CD4-positive, alpha-beta T cell (primary cell): ENCODE measurements around the gene MRPL33. TPM values are rescaled to one million over a fixed set of nuclear protein-coding genes. Genes with fewer than 3 reads are reported as not detected.

Experiments used
- ATAC-seq: fragments of 200-7000 bp; cut with Tn5 transposase; one replicate; pipeline ENCODE4 v1.10.0; 2022; ENCODE audit warnings: mild to moderate bottlenecking; ENCODE audit not compliant: poor library complexity
- CTCF ChIA-PET: fragments of 350-600 bp; sonication (Branson Sonifier 250); formaldehyde crosslinking; loops from one replicate; lab custom pipeline; 2021; ENCODE audit warnings: antibody characterized with exemption, inconsistent platforms; lab: Charles Lee
- POLR2A ChIA-PET: fragments of 350-600 bp; sonication (Branson Sonifier 250); formaldehyde crosslinking; loops from one replicate; lab custom pipeline; 2021; ENCODE audit warnings: antibody characterized with exemption, inconsistent platforms; lab: Charles Lee
- DNase-seq, 14 experiments: peaks; one replicate each; pipeline ENCODE4 v3.0.0-alpha.2; 2013 to 2020; ENCODE audit warnings: mixed read lengths in 2 of 14
- H3K27ac ChIP-seq, 2 donors: one replicate each; pipeline versions ENCODE4 v1.5.1 to v1.7.0; 2013; ENCODE audit warnings: low read length in 2 of 2, low read depth in 1 of 2, mild to moderate bottlenecking in 1 of 2
- H3K27me3 ChIP-seq, 2 experiments: 1 replicate in 1 of 2; 2 replicates in 1 of 2; pipeline versions ENCODE4 v1.6.1 to v1.7.0; 2013; ENCODE audit warnings: low read length in 2 of 2, control low read depth in 1 of 2, mild to moderate bottlenecking in 1 of 2, moderate library complexity in 1 of 2; ENCODE audit not compliant: insufficient read depth in 2 of 2, control insufficient read depth in 1 of 2
- H3K36me3 ChIP-seq: one replicate; pipeline ENCODE4 v1.6.1; 2013; ENCODE audit warnings: low read length, control low read depth; ENCODE audit not compliant: insufficient read depth
- H3K4me1 ChIP-seq: one replicate; pipeline ENCODE4 v1.6.1; 2013; ENCODE audit warnings: low read length, control low read depth; ENCODE audit not compliant: insufficient read depth
- H3K4me3 ChIP-seq: one replicate; pipeline ENCODE4 v1.5.1; 2013; ENCODE audit warnings: mild to moderate bottlenecking, low read length, moderate library complexity
- H3K9me3 ChIP-seq, 2 experiments: 1 replicate in 1 of 2; 2 replicates in 1 of 2; pipeline versions ENCODE4 v1.6.1 to v1.7.0; 2013; ENCODE audit warnings: low read length in 2 of 2, mild to moderate bottlenecking in 2 of 2, control low read depth in 1 of 2, moderate library complexity in 1 of 2; ENCODE audit not compliant: control insufficient read depth in 1 of 2, insufficient read depth in 1 of 2
- H3K27ac Mint-ChIP-seq: one replicate; pipeline ENCODE4 v1.8.0; 2020; ENCODE audit warnings: mixed read lengths
- H3K27me3 Mint-ChIP-seq: one replicate; pipeline ENCODE4 v1.8.0; 2021; ENCODE audit warnings: mixed read lengths
- H3K36me3 Mint-ChIP-seq: one replicate; pipeline ENCODE4 v1.8.0; 2021; ENCODE audit warnings: low read depth, mixed read lengths
- H3K4me1 Mint-ChIP-seq: one replicate; pipeline ENCODE4 v1.8.0; 2021; ENCODE audit warnings: low read depth, mixed read lengths
- H3K4me3 Mint-ChIP-seq: one replicate; pipeline ENCODE4 v1.8.0; 2020; ENCODE audit warnings: mild to moderate bottlenecking, mixed read lengths
- H3K9me3 Mint-ChIP-seq: one replicate; pipeline ENCODE4 v1.8.0; 2020; ENCODE audit warnings: mixed read lengths
- CTCF ChIP-seq: fragments of 200-600 bp; IDR thresholded peaks from one replicate; pipeline ENCODE4 v1.8.0; 2022; ENCODE audit warnings: antibody characterized with exemption, mild to moderate bottlenecking
- intact Hi-C, 2 experiments: fragments of 100-400 bp; cut with DNase I in 1 of 2; cut with micrococcal nuclease in 1 of 2; formaldehyde crosslinking; loops; one replicate each; pipeline versions ENCODE4 v1.15.1 to v1.9.0; 2023 to 2025; cut with DNase I, micrococcal nuclease
- total RNA-seq, 174 experiments: library from RNA in 2 of 174; stranded (reverse) in 2 of 174; gene quantifications; one replicate each; pipeline ENCODE4 v1.2.3 and lab custom pipeline; 2021 to 2026

The MRPL33 gene
- total RNA-seq, 2 experiments from 2014 or later, result 33.1 to 37.2 TPM

- Histone ChIP-seq H3K27ac (no peak overlapping the region), H3K4me1 (no peaks in the 10 kb centered on the region), H3K27me3 (no peaks in the 10 kb centered on the region), H3K36me3 (no peaks in the 10 kb centered on the region), H3K4me3 (no peak overlapping the region), H3K9me3 (peaks cover 4 to 6% of the 10 kb centered on the region in 2 experiments)
- intact Hi-C loops, result no loop called here
- DNase-seq (no peak), ATAC-seq (no peak)
- ChIA-PET POLR2A (no interaction called here), CTCF (no interaction called here)
- TF ChIP-seq CTCF, result no peak
- Mint-ChIP-seq H3K27me3 (no peaks in the 10 kb centered on the region), H3K9me3 (no peaks in the 10 kb centered on the region), H3K4me1 (no peaks in the 10 kb centered on the region), H3K27ac (no peak overlapping the region), H3K4me3 (no peak overlapping the region), H3K36me3 (peaks cover 10% of the 10 kb centered on the region)
These were observed 52.0 kb downstream of the MRPL33 start for GRCh38 chr2:27823569-27823968.

- POLR2A ChIA-PET, result no interaction called here
- H3K27ac Mint-ChIP-seq, result no peak overlapping the region
These were observed 52.9 kb downstream of the MRPL33 start for GRCh38 chr2:27824401-27824800.

GRCh38 chr2:27828305-27828704 lies 56.8 kb downstream of the MRPL33 start:
- Histone ChIP-seq H3K36me3 (no peaks in the 10 kb centered on the region), H3K4me1 (no peaks in the 10 kb centered on the region), H3K9me3 (peaks cover 4 to 6% of the 10 kb centered on the region in 2 experiments), H3K27me3 (no peaks in the 10 kb centered on the region), H3K27ac (no peak overlapping the region), H3K4me3 (no peak overlapping the region)
- no peaks in the 10 kb centered on the region for H3K27me3 Mint-ChIP-seq
- no peak overlapping the region for H3K27ac Mint-ChIP-seq
- no peak for TF ChIP-seq CTCF
- POLR2A ChIA-PET, result no interaction called here
- H3K4me1 Mint-ChIP-seq, result no peaks in the 10 kb centered on the region
- intact Hi-C loops, result no loop called here
- no peak for ATAC-seq
- no peaks in the 10 kb centered on the region for H3K9me3 Mint-ChIP-seq
- DNase-seq, result no peak
- CTCF ChIA-PET, result no interaction called here
- peaks cover 33% of the 10 kb centered on the region for H3K36me3 Mint-ChIP-seq
- H3K4me3 Mint-ChIP-seq, result no peak overlapping the region

More at GRCh38 chr2:27824401-27824800, 52.9 kb downstream of the MRPL33 start:
- Mint-ChIP-seq H3K9me3 (no peaks in the 10 kb centered on the region), H3K4me3 (no peak overlapping the region), H3K4me1 (no peaks in the 10 kb centered on the region), H3K36me3 (peaks cover 10% of the 10 kb centered on the region), H3K27me3 (no peaks in the 10 kb centered on the region)
- no peaks in the 10 kb centered on the region for H3K36me3 ChIP-seq
- ATAC-seq (no peak), DNase-seq (no peak)
- no peak overlapping the region for H3K4me3 ChIP-seq
- CTCF ChIA-PET, result no interaction called here
- peaks cover 4 to 6% of the 10 kb centered on the region in 2 experiments for H3K9me3 ChIP-seq
- H3K4me1 ChIP-seq, result no peaks in the 10 kb centered on the region
- intact Hi-C loops, result no loop called here
- no peak overlapping the region for H3K27ac ChIP-seq
- no peak for TF ChIP-seq CTCF
- H3K27me3 ChIP-seq, result no peaks in the 10 kb centered on the region

Other genes with a start within 250 kb of the MRPL33 start
- 10 to 100 TPM; 13.6 to 14.1 TPM for gene ZNF512, start 188.7 kb upstream of the MRPL33 start, total RNA-seq
- gene CCDC121, start 142.7 kb upstream of the MRPL33 start, total RNA-seq, result under 1 TPM; 0.47 to 0.91 TPM
- 10 to 100 TPM; 24.6 to 28.1 TPM for gene GPN1, start 142.7 kb upstream of the MRPL33 start, total RNA-seq
- 10 to 100 TPM; 48.5 to 52.2 TPM for gene SUPT7L, start 108.1 kb upstream of the MRPL33 start, total RNA-seq
- 10 to 100 TPM; 14.2 to 15.3 TPM for gene SLC4A1AP, start 107.8 kb upstream of the MRPL33 start, total RNA-seq
- gene RBKS, start 118.7 kb downstream of the MRPL33 start, total RNA-seq, result 1 to 10 TPM; 2.6 to 3.0 TPM
- 10 to 100 TPM; 29.2 to 32.8 TPM for gene BABAM2, start 119.0 kb downstream of the MRPL33 start, total RNA-seq